GM21717 (cell line): ENCODE data around the gene DOP1B.
"Not testable (repeated sequence)": the region's sequence is repeated elsewhere in the genome, so short reads cannot be mapped to it uniquely, and the experiment has no call there.

ENCODE experiments used
- ATAC-seq: cut with Tn5 transposase; IDR thresholded peaks from one replicate; pipeline ENCODE4 v1.9.1; 2021; ENCODE audit warnings: mild to moderate bottlenecking, moderate library complexity; ENCODE audit not compliant: unreplicated experiment

The DOP1B gene

GRCh38 chr21:36171741-36172331, 15.2 kb downstream of the DOP1B start:
- ATAC-seq, result no peak

- ATAC-seq, result no peak
Measured at GRCh38 chr21:36174780-36175179, 18.2 kb downstream of the DOP1B start.

- no peak for ATAC-seq
Measured at GRCh38 chr21:36175771-36176565, 19.3 kb downstream of the DOP1B start.

GRCh38 chr21:36178349-36178748, 21.7 kb downstream of the DOP1B start:
- no peak for ATAC-seq

GRCh38 chr21:36179145-36179544, 22.5 kb downstream of the DOP1B start:
- no peak for ATAC-seq

- ATAC-seq, result no peak
Measured at GRCh38 chr21:36180963-36181362, 24.3 kb downstream of the DOP1B start.

- ATAC-seq, result no peak
Measured at GRCh38 chr21:36183144-36183795, 26.6 kb downstream of the DOP1B start.

- no peak for ATAC-seq
Measured at GRCh38 chr21:36184545-36184944, 27.9 kb downstream of the DOP1B start.

GRCh38 chr21:36185523-36185922, 28.9 kb downstream of the DOP1B start:
- no peak for ATAC-seq

- ATAC-seq, result no peak
Measured at GRCh38 chr21:36186081-36186480, 29.5 kb downstream of the DOP1B start.

GRCh38 chr21:36186506-36187399, 30.1 kb downstream of the DOP1B start:
- ATAC-seq, result no peak

- ATAC-seq, result no peak
Measured at GRCh38 chr21:36188081-36188681, 31.6 kb downstream of the DOP1B start.

GRCh38 chr21:36188937-36189336, 32.3 kb downstream of the DOP1B start:
- no peak for ATAC-seq

GRCh38 chr21:36190736-36191135, 34.1 kb downstream of the DOP1B start:
- ATAC-seq, result no peak

- ATAC-seq, result no peak
Measured at GRCh38 chr21:36193200-36193599, 36.6 kb downstream of the DOP1B start.

- no peak for ATAC-seq
Measured at GRCh38 chr21:36194024-36194423, 37.4 kb downstream of the DOP1B start.

GRCh38 chr21:36195613-36196012, 39.0 kb downstream of the DOP1B start:
- no peak for ATAC-seq

GRCh38 chr21:36199021-36199420, 42.4 kb downstream of the DOP1B start:
- ATAC-seq, result no peak

- ATAC-seq, result not testable (repeated sequence)
Measured at GRCh38 chr21:36199575-36199974, 43.0 kb downstream of the DOP1B start.

GRCh38 chr21:36200081-36200561, 43.5 kb downstream of the DOP1B start:
- no peak for ATAC-seq
